ENCODE measurements around the gene GOLGA1.

The GOLGA1 gene

DNA sequence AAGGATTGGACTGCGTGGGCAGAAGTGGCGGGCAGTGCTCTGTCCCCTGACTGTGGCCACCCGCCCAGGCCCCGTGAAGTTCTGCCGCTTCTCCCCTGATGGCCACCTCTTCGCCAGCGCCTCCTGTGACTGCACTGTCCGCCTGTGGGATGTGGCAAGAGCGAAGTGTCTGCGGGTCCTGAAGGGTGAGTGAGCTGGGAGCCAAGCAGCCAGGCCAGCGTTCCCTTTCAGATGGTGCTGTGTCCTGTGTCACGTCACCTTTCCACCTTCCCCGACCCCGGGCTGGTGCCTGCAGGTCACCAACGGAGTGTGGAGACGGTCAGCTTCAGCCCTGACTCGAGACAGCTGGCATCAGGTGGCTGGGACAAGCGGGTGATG is 85.3 kb downstream of the GOLGA1 start:
- TF ChIP-seq, protein P1, sequence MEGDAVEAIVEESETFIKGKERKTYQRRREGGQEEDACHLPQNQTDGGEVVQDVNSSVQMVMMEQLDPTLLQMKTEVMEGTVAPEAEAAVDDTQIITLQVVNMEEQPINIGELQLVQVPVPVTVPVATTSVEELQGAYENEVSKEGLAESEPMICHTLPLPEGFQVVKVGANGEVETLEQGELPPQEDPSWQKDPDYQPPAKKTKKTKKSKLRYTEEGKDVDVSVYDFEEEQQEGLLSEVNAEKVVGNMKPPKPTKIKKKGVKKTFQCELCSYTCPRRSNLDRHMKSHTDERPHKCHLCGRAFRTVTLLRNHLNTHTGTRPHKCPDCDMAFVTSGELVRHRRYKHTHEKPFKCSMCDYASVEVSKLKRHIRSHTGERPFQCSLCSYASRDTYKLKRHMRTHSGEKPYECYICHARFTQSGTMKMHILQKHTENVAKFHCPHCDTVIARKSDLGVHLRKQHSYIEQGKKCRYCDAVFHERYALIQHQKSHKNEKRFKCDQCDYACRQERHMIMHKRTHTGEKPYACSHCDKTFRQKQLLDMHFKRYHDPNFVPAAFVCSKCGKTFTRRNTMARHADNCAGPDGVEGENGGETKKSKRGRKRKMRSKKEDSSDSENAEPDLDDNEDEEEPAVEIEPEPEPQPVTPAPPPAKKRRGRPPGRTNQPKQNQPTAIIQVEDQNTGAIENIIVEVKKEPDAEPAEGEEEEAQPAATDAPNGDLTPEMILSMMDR (IDR thresholded peaks at IDR 0.05) = no peak
- Mint-ChIP-seq H3K4me1 (peaks cover 33% of the 10 kb centered on the region), H3K9me3 (no peaks in the 10 kb centered on the region), H3K27me3 (ENCODE audit: low read depth, poor library complexity) (peaks cover 2% of the 10 kb centered on the region), H3K36me3 (ENCODE audit: low read depth) (peaks cover 30% of the 10 kb centered on the region), H3K27ac (no peak overlapping the region), H3K4me3 (no peak overlapping the region)
- DNase-seq = no peak

DNA sequence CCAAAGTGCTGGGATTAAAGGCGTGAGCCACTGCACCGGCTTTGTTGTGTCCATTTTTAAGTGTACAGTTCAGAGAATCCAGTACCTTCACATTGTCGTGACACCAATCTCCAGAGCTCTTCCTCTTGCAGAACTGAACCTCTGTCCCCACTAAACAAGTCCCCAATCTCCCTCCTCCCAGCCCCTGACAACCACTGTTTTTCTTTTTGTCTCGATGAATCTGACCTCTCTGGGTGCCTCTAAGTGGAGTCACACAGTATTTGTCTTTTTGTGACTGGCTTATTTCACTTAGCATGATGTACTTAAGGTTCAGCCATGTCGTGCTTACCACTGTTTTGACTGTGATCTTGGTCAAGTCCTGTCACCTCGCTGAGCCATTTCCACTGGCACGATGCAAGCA is 86.1 kb downstream of the GOLGA1 start:
- H3K4me3 Mint-ChIP-seq = no peak overlapping the region
- peaks cover 2% of the 10 kb centered on the region for H3K27me3 Mint-ChIP-seq (ENCODE audit: low read depth, poor library complexity)
- no peak for DNase-seq
- TF ChIP-seq, protein P1 (IDR thresholded peaks at IDR 0.05) = no peak
- peak overlapping the region; percentile 38 for H3K27ac Mint-ChIP-seq
- H3K4me1 Mint-ChIP-seq = peaks cover 26% of the 10 kb centered on the region
- peaks cover 23% of the 10 kb centered on the region for H3K36me3 Mint-ChIP-seq (ENCODE audit: low read depth)
- H3K9me3 Mint-ChIP-seq = no peaks in the 10 kb centered on the region

DNA sequence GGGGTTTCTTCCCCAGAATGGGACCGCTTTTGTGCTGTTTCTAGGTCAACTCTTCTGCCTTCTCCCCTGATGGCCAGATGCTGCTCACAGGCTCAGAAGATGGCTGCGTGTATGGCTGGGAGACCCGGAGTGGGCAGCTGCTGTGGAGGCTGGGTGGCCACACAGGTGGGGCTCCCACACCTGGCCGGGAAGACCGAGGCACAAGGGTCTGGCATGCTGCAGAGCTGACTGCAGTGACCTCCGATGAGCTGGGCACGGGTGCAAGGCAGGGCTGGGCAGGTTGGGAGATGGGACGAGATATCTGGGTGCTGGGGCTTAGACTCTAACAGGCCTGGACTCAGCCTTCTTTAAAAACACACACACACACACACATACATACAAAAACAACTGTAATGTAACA is 86.7 kb downstream of the GOLGA1 start:
- TF ChIP-seq, protein P1 (IDR thresholded peaks at IDR 0.05) = no peak
- peaks cover 16% of the 10 kb centered on the region for H3K36me3 Mint-ChIP-seq (ENCODE audit: low read depth)
- DNase-seq = no peak
- no peaks in the 10 kb centered on the region for H3K9me3 Mint-ChIP-seq
- H3K4me3 Mint-ChIP-seq = no peak overlapping the region
- H3K27me3 Mint-ChIP-seq (ENCODE audit: low read depth, poor library complexity) = peaks cover 2% of the 10 kb centered on the region
- H3K4me1 Mint-ChIP-seq = peaks cover 19% of the 10 kb centered on the region
- no peak overlapping the region for H3K27ac Mint-ChIP-seq

DNA sequence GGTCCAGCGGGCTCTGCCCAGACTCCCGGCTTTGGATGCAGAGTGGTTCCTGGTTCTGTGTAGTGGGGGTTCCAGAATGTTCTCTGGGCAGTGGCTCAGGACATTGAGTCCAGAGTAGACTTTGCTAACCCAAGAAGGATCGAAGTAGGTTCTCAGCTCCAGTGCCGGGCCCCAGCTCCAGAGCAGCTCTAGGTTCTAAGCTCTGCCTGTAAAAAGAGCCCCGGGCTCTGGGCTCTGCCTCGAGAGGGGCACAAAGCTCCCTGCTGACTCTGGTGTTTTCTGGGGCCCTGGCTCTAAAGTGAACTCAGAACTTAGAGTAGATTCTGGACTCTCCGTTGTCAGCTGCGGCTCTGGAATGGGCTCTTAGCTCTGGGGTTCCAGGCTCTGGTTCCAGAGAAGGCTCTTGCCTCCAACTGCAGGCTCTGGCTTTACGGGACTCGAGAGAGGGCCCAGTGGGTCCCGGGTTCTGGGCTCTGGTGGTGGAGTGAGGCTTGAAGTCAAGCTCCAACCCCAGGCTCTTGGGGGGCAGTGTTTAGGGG is 87.2 kb downstream of the GOLGA1 start:
- H3K9me3 Mint-ChIP-seq = no peaks in the 10 kb centered on the region
- no peak for DNase-seq

DNA sequence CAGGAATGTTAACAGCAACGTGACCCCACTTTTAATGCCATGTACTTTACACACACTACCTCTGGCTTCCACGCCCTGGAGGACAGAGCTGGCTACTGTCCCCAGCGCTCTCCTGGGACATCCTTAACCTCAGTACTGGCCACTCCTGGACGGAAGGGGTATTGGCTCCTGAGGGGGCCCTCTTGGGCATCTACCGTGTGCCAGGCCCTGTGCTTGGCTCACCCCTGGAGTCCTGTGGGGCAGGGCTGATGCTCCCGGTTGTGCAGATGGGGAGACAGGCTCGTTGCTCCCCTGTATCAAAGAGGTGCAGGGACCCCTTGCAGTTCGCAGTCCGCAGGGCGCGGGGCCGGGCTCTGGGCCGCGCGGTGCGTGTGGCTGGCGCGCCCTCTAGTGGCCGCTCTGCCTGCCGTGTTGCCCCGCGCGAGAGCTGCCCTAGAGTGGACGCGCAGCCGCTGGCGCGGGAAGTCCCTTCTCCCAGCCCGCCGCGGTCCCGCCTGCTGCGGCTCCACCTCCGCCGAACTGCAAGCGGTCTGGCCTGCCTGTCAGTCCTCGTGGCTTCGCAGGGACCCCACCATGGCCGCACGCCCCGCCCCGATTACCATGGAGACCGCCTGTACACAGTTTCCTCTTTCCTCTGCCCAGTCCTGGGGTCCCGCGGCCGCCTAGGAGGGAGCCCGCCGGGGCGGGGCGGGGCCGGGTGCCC is 87.9 kb downstream of the GOLGA1 start, which contains the start of gene WDR38:
Gene WDR38, plus strand, starts transcription at position 632 of the 703 bp plus-strand sequence. CDS start 72 bp downstream, outside the sequence.
- H3K27me3 Mint-ChIP-seq (ENCODE audit: low read depth, poor library complexity) = peaks cover 2% of the 10 kb centered on the region
- H3K36me3 Mint-ChIP-seq (ENCODE audit: low read depth) = peaks cover 7% of the 10 kb centered on the region

More for the DNA sequence above, 87.2 kb downstream of the GOLGA1 start:
- peaks cover 16% of the 10 kb centered on the region for H3K4me1 Mint-ChIP-seq
- H3K27ac Mint-ChIP-seq = no peak overlapping the region
- peaks cover 11% of the 10 kb centered on the region for H3K36me3 Mint-ChIP-seq (ENCODE audit: low read depth)
- H3K4me3 Mint-ChIP-seq = peak overlapping the region; percentile 47
- TF ChIP-seq, protein P1 (IDR thresholded peaks at IDR 0.05) = no peak
- H3K27me3 Mint-ChIP-seq (ENCODE audit: low read depth, poor library complexity) = peaks cover 2% of the 10 kb centered on the region

More for the DNA sequence above, 87.9 kb downstream of the GOLGA1 start, which contains the start of gene WDR38:
- peak; percentile 85 for DNase-seq
- no peak within 1 kb of the TSS for H3K27ac Mint-ChIP-seq
- H3K4me1 Mint-ChIP-seq = peaks cover 16% of the 10 kb centered on the region
- TF ChIP-seq, protein P1 (IDR thresholded peaks at IDR 0.05) = peak; percentile 98
- no peaks in the 10 kb centered on the region for H3K9me3 Mint-ChIP-seq
- peak within 1 kb of the TSS; percentile 71 for H3K4me3 Mint-ChIP-seq
